GM12878 (cell line): Measurements from ENCODE around the gene FOXO3. TPM values are rescaled to one million over a fixed set of nuclear protein-coding genes. Genes with fewer than 3 reads are reported as not detected.
"Not testable (repeated sequence)": the region's sequence is repeated elsewhere in the genome, so short reads cannot be mapped to it uniquely, and the experiment has no call there.

Source experiments
- ATAC-seq: fragments of 200-7000 bp; cut with Tn5 transposase; 3 replicates; pipeline ENCODE4 v1.9.1; 2020; ENCODE audit warnings: mild to moderate bottlenecking, moderate library complexity
- BruUV-seq: library from RNA; stranded (reverse); fragments of 400-500 nt; replicated peaks from 2 replicates; lab custom pipeline; 2021; lab: Mats Ljungman, UMichigan
- CTCF ChIA-PET: fragments of 300-600 bp; sonication (Branson Sonifier 250); formaldehyde crosslinking; extraction: SDS; loops from one replicate; lab custom pipeline; 2021; ENCODE audit warnings: inconsistent platforms; lab: Yijun Ruan, JAX
- POLR2A ChIA-PET: fragments of 350-600 bp; formaldehyde crosslinking; extraction: SDS; loops from one replicate; lab custom pipeline; 2021; ENCODE audit warnings: inconsistent platforms; lab: Charles Lee
- RAD21 ChIA-PET: fragments of 300-600 bp; sonication (Branson Sonifier 250); formaldehyde crosslinking; loops from one replicate; lab custom pipeline; 2023; ENCODE audit warnings: antibody characterized with exemption; ENCODE audit not compliant: unreplicated experiment; lab: Charles Lee
- SMC1A ChIA-PET: fragments of 300-600 bp; sonication (Branson Sonifier 250); formaldehyde crosslinking; loops from one replicate; lab custom pipeline; 2023; ENCODE audit not compliant: unreplicated experiment, uncharacterized antibody; lab: Charles Lee
- DNase-seq: peaks from one replicate; pipeline ENCODE4 v3.0.0-alpha.2; 2011; ENCODE audit warnings: low read depth, low spot score
- FAIRE-seq: peaks from 3 replicates; lab custom pipeline; 2011; peaks lifted over from hg19 to GRCh38; lab: Jason Lieb, UNC
- H2AFZ ChIP-seq: 2 replicates; pipeline ENCODE4 v1.6.0; 2011; ENCODE audit warnings: low read depth, low read length, control low read depth; ENCODE audit not compliant: control insufficient read depth
- H3K27ac ChIP-seq: 2 replicates; pipeline ENCODE4 v1.5.1; 2011; ENCODE audit warnings: control low read depth; ENCODE audit not compliant: control insufficient read depth, insufficient read depth
- H3K27me3 ChIP-seq, 2 experiments: replicated peaks in 1 of 2; 2 replicates each; pipeline versions ENCODE4 v1.6.0 to v1.6.1; 2011; ENCODE audit warnings: low read length in 1 of 2; ENCODE audit not compliant: control insufficient read depth in 2 of 2, insufficient read depth in 2 of 2
- H3K36me3 ChIP-seq, 2 experiments: 2 replicates each; pipeline ENCODE4 v1.5.1; 2011; ENCODE audit warnings: low read length in 1 of 2; ENCODE audit not compliant: control insufficient read depth in 2 of 2, insufficient read depth in 2 of 2
- H3K4me1 ChIP-seq: 2 replicates; pipeline ENCODE4 v1.6.1; 2011; ENCODE audit warnings: mild to moderate bottlenecking, low read length, moderate library complexity, mixed read lengths; ENCODE audit not compliant: control insufficient read depth, insufficient read depth
- H3K4me2 ChIP-seq: 2 replicates; pipeline ENCODE4 v1.6.0; 2011; ENCODE audit warnings: control low read depth; ENCODE audit not compliant: control insufficient read depth, insufficient read depth
- H3K4me3 ChIP-seq: fragments of 200-600 bp; sonication (generic); 2 replicates; pipeline ENCODE4 v1.5.1; 2016
- H3K79me2 ChIP-seq: 2 replicates; pipeline ENCODE4 v1.6.0; 2011; ENCODE audit warnings: low read length; ENCODE audit not compliant: control insufficient read depth, insufficient read depth
- H3K9ac ChIP-seq: 2 replicates; pipeline ENCODE4 v1.8.0; 2011; ENCODE audit warnings: low read length, control low read depth, mixed read lengths; ENCODE audit not compliant: control insufficient read depth, insufficient read depth
- H3K9me3 ChIP-seq: replicated peaks from 3 replicates; pipeline ENCODE4 v1.5.1; 2011; ENCODE audit warnings: mild to moderate bottlenecking, low read length; ENCODE audit not compliant: control insufficient read depth, insufficient read depth
- H4K20me1 ChIP-seq: 2 replicates; pipeline ENCODE4 v1.6.0; 2011; ENCODE audit not compliant: control insufficient read depth, insufficient read depth
- WGBS: methylation state at CpG from one replicate; pipeline ENCODE4 v1.1.6; 2016; ENCODE audit warnings: low lambda C conversion rate; ENCODE audit not compliant: insufficient replicate concordance, insufficient coverage; ENCODE audit errors: missing lambda C conversion rate; 5-methylcytosine and 5-hydroxymethylcytosine counted together
- in situ Hi-C: fragments of 300-500 bp; cut with MboI; formaldehyde crosslinking; loops from 9 replicates; pipeline ENCODE4 v1.14.3; 2018; ENCODE audit warnings: mixed read lengths
- intact Hi-C: fragments of 100-400 bp; cut with micrococcal nuclease; formaldehyde crosslinking; loops from one replicate; pipeline ENCODE4 v1.14.2; 2022; ENCODE audit not compliant: unreplicated experiment
- polyA plus RNA-seq, 11 experiments: library from polyadenylated mRNA; depleted of rRNA in 4 of 11; unstranded in 6 of 11; stranded (reverse) in 5 of 11; fragments of >200 nt; fragmentation: Nextera tagmentation in 4 of 11; fragmentation: Illumina TruSeq in 1 of 11; extraction: Ambion mirVana in 4 of 11; extraction: Trizol in 1 of 11; gene quantifications; 1 replicate in 1 of 11; 2 replicates in 10 of 11; pipeline versions ENCODE4 v1.2.1 to v1.2.3, GENCODE V29; 2011 to 2016; ENCODE audit warnings: inconsistent platforms in 2 of 11, missing spikeins in 2 of 11, low read depth in 1 of 11
- total RNA-seq, 4 experiments: library from RNA; depleted of rRNA in 3 of 4; stranded (reverse); fragments of >200 nt in 3 of 4; fragmentation: Illumina TruSeq in 1 of 4; extraction: Trizol in 1 of 4; gene quantifications; 2 replicates each; pipeline versions ENCODE4 v1.2.1 to v1.2.3, GENCODE V29; 2013 to 2021

Gene FOXO3
- total and polyA plus RNA-seq, 10 of the 15 experiments (the other 5 are each of a cell fraction or from before 2014, with no cell fraction given): 0.82 to 4.5 (median 1.7) TPM

GRCh38 chr6:108682383-108683119 lies 121.8 kb downstream of the FOXO3 start:
- TSS peak; percentile 29 for BruUV-seq
- H3K27me3 ChIP-seq, H2AFZ ChIP-seq, CTCF ChIA-PET, RAD21 ChIA-PET, H3K4me3 ChIP-seq, intact Hi-C loops, H3K9me3 ChIP-seq, FAIRE-seq, ATAC-seq, H3K27ac ChIP-seq, H3K79me2 ChIP-seq, SMC1A ChIA-PET, POLR2A ChIA-PET, H3K9ac ChIP-seq, H3K36me3 ChIP-seq, H3K4me1 ChIP-seq, DNase-seq, in situ Hi-C loops, H4K20me1 ChIP-seq, H3K4me2 ChIP-seq: not testable (repeated sequence)
- 98% methylated on average over 7 of the region's 7 CpGs for WGBS

DNA sequence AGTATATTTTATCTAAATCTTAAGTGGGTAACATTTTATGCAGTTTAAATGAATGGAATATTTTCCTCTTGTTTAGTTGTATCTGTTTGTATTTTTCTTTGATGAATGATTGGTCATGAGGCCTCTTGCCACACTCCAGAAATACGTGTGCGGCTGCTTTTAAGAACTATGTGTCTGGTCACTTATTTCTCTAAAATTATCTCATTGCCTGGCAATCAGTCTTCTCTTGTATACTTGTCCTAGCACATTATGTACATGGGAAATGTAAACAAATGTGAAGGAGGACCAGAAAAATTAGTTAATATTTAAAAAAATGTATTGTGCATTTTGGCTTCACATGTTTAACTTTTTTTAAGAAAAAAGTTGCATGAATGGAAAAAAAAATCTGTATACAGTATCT lies 123.3 kb downstream of the FOXO3 start:
- RAD21 ChIA-PET, POLR2A ChIA-PET, in situ Hi-C loops, H3K79me2 ChIP-seq, H3K4me3 ChIP-seq, H3K9ac ChIP-seq, intact Hi-C loops, H3K36me3 ChIP-seq, H3K4me2 ChIP-seq, DNase-seq, FAIRE-seq, H3K27me3 ChIP-seq, H3K27ac ChIP-seq, H4K20me1 ChIP-seq, H3K4me1 ChIP-seq, H2AFZ ChIP-seq, CTCF ChIA-PET, ATAC-seq, BruUV-seq, SMC1A ChIA-PET, H3K9me3 ChIP-seq: not testable (repeated sequence)
- 90% methylated on average over 2 of the region's 2 CpGs for WGBS
